Measurements from ENCODE around the gene CTIF.

Gene CTIF

GRCh38 chr18:48669991-48670750 is 131.3 kb downstream of the CTIF start:
- no peak for DNase-seq

- DNase-seq, result no peak
Measured at GRCh38 chr18:48670751-48671560, 132.1 kb downstream of the CTIF start.

GRCh38 chr18:48671561-48671945 is 132.7 kb downstream of the CTIF start:
- no peak for DNase-seq

- no peak for DNase-seq
Measured at GRCh38 chr18:48672671-48673340, 134.0 kb downstream of the CTIF start.

- no peak for DNase-seq
Measured at GRCh38 chr18:48673456-48673852, 134.6 kb downstream of the CTIF start.

- DNase-seq, result no peak
Measured at GRCh38 chr18:48673853-48674721, 135.3 kb downstream of the CTIF start.

- DNase-seq, result no peak
Measured at GRCh38 chr18:48674758-48675351, 136.0 kb downstream of the CTIF start.

GRCh38 chr18:48675352-48675761 is 136.5 kb downstream of the CTIF start:
- peak; percentile 83 for DNase-seq

GRCh38 chr18:48675912-48676311 is 137.1 kb downstream of the CTIF start:
- DNase-seq, result no peak

GRCh38 chr18:48676346-48676745 is 137.5 kb downstream of the CTIF start:
- DNase-seq, result no peak

- DNase-seq, result peak; percentile 78
Measured at GRCh38 chr18:48676756-48677368, 138.0 kb downstream of the CTIF start.

- DNase-seq, result no peak
Measured at GRCh38 chr18:48678237-48679115, 139.6 kb downstream of the CTIF start.

- peak; percentile 57 for DNase-seq
Measured at GRCh38 chr18:48679236-48679635, 140.4 kb downstream of the CTIF start.

GRCh38 chr18:48680339-48681250 is 141.8 kb downstream of the CTIF start:
- DNase-seq, result no peak

GRCh38 chr18:48682768-48683167 is 143.9 kb downstream of the CTIF start:
- no peak for DNase-seq

- DNase-seq, result no peak
Measured at GRCh38 chr18:48683197-48683596, 144.4 kb downstream of the CTIF start.

GRCh38 chr18:48683661-48684060 is 144.8 kb downstream of the CTIF start:
- no peak for DNase-seq

- no peak for DNase-seq
Measured at GRCh38 chr18:48687346-48688042, 148.7 kb downstream of the CTIF start.

GRCh38 chr18:48688961-48689360 is 150.1 kb downstream of the CTIF start:
- DNase-seq, result no peak
